NCI-H187 treated with DMSO at 0.1 percent for 48 hours (cell line): Measurements from ENCODE around the gene C1orf94.

ENCODE experiments used
- DNase-seq: peaks from one replicate; lab custom pipeline; 2025; lab: John Stamatoyannopoulos, UW

C1orf94 gene

DNA sequence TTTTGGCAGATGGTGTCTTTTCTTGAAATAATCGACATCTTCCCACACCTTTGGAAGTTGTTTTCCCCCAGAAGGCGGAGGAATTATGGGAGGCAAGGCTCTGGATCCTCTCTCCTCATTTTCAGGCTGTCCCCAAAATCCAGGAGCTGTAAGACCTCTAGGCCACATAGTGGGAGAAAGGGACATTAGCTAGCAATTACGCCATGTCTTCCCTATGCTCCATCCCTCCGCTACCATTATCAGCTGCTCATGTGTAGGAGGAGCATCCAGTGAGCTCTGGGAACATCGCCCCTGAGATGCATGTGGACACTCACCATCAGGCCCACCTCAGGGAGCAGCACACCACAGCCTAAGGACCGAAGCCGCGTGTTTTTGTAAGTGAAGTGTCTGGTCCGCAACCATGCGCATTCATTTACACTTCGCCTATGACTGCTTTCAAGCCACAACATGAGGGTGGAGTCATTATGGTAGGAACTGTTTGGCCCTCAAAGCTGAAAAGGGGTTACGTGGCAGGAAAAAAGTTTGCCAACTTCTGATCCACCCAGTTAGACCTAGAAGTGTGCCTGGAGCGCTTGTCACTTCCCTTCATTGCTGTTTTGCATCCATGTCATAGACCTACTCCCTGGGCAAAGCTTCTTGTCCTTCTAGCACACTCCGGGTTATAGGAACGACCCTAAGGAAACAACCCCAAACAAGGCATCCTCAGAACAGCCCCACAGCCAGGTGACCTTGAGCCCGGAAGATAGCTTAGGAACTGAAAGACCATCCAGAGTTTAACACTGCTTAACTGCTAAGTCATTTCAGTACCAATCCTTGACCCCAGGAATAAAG lies 85.5 kb downstream of the C1orf94 start:
- DNase-seq = no peak

DNA sequence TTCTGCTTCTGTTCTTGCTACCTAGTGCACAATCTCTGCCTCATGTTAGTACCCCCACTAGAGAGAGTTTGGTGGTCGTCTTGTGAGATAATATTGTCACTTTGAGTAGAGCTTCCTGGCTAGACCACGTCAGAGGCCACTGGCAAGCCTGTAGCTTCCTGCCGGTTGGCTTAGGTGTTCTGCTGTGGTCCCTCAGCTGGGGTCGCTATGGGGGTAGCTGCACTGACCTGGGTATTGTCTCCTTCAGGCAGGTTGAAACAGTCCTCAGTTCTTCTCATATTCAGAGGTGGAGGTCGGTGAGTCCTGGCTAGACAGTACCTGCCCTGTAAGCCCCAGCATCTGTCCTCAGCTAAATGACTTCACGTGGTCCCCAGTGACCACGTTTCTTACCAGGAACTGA lies 86.2 kb downstream of the C1orf94 start:
- DNase-seq = no peak

DNA sequence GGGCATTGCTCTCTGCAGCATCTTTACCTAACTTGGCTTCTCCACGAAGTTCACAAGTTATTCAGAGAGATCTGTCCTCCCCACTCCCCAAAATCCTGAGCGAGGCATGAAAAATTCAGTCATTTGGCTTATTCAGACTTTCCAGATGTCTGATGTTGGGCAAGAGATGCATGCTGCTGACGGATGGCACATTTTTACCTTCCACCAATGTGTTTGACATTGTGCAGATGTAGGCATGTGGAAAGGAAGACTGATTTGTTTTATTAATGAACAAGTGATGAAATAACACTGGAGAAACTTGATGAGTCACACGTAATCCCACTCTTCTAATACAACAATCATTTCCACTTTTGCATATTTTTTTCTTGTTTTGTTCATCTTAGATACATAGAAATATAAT lies 86.7 kb downstream of the C1orf94 start:
- no peak for DNase-seq

DNA sequence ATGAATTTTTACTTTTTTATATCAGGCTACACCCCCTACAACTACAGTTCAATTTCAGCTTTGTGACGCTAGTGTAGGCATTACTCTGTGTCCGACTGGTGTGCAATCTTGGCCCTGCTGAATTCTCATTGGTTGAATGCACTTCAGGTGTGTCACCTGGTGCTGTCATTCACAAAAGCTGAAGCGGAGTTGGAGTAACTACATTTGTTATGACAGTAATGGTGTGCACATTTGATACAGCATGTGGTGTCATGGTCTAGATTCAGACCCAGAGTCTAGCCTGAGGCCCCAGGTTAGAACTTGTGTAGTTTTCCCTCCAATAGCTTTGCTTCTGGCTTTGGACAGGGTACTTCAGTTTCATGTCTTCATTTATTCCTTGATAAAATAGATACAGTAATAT lies 88.7 kb downstream of the C1orf94 start:
- no peak for DNase-seq

DNA sequence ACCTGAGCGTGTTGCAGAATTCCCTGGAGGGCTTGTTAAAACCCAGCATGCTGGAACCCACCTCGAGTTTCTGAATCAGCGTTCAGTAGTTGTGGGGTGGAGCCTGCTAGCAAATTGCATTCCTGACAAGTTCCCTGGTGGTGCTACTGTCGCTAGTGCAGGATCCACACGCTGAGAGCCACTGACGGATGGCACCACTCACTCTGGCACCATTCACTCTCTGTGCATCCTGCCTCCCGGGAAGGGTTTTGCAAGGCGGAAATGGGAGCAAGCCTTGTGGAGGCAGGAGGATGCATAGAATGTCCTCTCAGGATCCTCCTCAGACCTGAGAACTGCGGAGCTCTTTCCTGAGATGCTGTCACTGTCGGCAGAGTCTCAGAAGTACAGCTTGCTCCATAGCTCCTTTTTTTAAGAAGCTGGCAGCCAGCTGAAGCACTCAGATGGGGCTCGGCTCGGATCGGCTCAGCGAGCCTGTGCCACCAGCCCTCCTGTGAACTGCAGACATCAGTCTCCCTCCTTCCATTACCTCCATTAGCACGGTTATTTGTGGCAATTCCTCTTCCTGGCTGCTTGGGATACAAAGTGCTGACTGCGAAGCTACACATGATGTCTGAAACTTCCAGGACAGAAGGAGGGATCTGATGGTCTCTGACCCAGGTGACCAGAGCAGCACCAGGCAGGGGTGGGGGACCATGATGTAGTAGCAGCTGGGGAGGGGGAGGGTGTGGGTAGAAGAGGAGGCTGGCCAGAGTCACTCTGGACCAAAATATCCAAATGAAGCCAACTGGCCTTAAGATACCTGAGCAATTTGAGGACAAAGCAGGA lies 89.6 kb downstream of the C1orf94 start:
- peak; percentile 6 for DNase-seq

DNA sequence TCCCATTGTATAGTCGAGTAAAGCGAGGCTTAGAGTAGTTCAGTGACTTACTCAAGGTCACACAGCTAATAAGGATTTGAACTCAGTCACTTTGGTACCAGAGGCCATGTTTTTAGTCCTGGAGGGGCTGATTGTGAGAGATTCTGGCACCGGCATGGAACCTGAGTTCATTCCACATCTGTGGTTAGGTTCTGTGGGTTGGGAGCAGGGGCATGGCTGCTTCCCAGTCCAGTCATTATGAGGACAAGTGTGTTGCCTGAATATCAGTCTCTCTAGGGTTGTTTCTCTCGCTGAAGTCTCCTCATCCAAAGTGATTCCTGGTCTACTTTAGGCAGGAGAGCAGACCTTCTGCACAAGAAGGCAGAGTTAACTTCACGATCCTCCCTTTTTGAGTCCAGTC lies 90.6 kb downstream of the C1orf94 start:
- no peak for DNase-seq

DNA sequence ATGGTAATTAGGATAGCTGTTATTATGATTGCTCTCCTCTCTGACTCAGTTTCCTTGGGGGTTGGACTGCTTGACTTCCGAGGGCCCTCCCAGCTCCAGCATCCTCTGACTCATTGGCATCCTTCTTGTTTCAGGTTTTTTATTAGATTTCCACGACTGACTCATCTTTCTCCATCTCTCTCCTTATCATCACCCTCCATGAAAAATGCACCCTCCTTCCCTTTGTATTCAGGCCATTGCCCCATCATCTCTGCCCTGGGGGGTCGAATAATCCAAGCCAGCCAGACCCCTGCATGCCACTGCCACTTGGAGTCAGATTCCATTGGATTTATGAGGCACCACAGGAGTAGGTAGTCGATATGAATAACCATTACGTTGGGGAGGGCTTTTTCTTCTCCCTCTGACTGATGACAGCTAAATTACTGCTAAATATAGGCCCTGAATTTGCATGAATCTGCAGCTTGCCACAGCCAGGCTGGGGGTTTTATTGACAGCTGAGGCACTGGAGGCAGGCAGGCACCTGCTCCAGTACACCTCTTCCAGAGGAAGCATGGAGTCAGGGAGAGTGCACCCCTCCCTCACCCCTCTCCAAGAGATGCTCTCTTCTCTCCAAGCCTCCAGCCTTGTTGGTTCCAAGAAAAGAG lies 91.7 kb downstream of the C1orf94 start:
- DNase-seq = no peak
